NCI-H345 (cell line): ENCODE results near the gene NSMCE1.
"Not testable (repeated sequence)": the region's sequence is repeated elsewhere in the genome, so short reads cannot be mapped to it uniquely, and the experiment has no call there.

Source experiments
- DNase-seq: peaks from one replicate; lab custom pipeline; 2025; lab: John Stamatoyannopoulos, UW

Gene NSMCE1

DNA sequence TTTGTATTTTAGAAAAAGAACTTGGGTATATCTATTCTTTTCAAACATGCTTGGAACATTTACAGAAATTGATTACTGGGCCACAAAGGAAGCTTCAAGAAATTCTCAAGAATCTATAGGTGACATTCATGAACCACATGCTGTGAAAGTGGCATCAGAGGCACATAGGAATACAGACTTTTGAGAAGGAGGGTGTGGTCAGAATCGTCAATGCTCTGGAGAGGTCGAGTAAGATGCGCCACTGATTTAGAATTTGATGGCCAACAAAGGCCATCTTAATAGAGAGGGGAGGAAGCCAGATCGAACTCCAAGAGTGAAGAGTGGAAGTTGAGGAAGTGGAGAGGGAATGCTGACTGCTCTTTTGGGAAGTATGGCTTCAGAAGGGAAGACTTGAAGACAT is 3.5 kb upstream of the NSMCE1 start:
- no peak for DNase-seq

- no peak for DNase-seq
Observed at GRCh38 chr16:27270349-27270748, 1.8 kb upstream of the NSMCE1 start.

- no peak for DNase-seq
Observed at GRCh38 chr16:27269300-27270150, 953 bp upstream of the NSMCE1 start.

DNA sequence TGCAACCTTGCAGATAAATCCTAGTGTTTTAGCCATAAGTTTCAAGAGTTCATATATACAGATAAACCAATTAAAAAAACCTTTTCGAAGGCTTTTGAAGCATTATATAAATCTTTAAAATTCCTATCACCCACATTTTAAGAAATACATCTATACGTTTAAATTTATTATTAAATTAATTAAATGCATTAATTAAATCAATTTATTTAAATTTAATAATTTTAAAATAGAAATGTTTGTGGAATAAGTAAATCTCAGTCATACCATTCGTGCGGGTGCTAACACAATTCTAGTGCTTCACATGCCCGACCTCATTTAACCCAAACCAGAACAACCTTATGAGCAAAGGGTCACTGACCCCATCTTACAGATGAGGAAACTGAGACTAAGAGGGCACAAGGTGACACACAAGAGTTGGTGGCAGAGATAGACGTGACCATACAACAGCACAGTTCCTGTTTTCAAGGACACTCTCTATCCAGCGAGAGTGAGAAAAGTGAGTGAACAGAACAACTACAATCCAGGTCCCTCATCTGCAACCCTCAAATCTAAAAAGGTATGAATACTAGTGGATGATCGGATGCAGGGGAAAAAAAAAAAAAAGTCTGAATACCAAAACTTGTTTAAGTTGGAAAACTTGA is 1.4 kb downstream of the NSMCE1 start:
- DNase-seq = no peak

DNA sequence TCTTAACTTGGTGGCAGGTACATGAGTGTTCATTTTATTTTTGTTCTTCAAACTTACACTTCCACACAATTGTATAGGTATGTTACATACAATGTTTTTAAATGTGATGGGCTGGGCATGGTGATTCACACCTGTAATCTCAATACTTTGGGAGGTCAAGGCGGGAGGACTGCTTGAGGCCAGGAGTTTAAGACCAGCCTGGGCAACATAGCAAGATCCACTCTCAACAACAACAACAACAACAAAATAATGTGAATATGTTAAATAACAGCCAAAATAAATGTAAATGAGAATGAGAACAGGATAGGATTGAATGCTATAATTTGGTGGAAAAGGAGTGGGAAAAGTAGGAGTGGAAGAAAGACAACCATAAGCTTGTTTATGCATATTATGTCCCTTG is 2.6 kb downstream of the NSMCE1 start:
- DNase-seq = no peak

GRCh38 chr16:27264151-27264550 is 4.4 kb downstream of the NSMCE1 start:
- DNase-seq = no peak

- not testable (repeated sequence) for DNase-seq
Observed at GRCh38 chr16:27262904-27263423, 5.6 kb downstream of the NSMCE1 start.

DNA sequence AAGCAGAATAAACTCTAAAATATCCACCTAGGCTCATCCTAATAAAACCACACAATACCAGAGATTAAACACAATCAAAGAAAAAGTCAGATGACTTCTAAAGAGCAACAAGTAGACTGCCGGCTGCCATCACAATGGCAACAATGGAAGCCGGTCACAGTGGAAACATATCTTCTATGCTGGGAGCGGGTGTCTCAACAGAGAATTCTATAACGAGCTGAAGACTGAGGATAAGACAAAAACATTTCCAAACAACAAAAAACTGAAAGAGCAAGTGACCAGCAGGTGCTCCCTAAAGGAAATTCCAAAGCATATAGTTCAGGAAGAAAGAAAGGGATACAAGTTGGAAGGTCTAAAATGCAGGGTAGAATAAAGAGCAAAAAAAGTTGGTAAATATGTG is 8.9 kb downstream of the NSMCE1 start:
- DNase-seq = no peak

GRCh38 chr16:27258241-27258734 is 10.3 kb downstream of the NSMCE1 start:
- DNase-seq = no peak

- DNase-seq = no peak
Observed at GRCh38 chr16:27257271-27257670, 11.3 kb downstream of the NSMCE1 start.

GRCh38 chr16:27256861-27257260 is 11.7 kb downstream of the NSMCE1 start:
- no peak for DNase-seq

DNA sequence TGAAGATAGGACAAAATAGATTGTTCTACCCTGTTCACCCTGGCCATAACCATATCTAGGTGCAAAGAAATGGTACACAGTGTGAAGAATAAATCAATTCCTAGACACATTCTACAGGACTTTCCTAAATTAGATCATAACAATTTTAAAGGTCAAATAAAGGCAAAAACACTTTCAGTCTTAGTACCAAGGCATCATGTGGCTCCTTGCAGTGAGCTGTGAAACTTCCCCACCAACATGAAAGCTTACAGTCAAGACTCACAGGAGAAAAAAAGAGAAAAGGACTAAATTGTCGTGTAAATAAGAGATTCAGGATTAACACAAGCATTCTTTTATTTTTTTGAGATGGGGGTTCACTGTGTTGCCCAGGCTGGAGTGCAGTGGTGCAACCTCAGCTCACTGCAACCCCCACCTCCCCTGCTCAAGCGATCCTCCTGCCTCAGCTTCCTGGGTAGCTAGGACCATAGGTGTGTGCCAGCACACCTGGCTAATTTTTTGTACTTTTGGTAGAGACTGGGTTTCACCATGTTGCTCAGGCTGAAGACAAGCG is 14.2 kb downstream of the NSMCE1 start:
- DNase-seq = no peak

DNA sequence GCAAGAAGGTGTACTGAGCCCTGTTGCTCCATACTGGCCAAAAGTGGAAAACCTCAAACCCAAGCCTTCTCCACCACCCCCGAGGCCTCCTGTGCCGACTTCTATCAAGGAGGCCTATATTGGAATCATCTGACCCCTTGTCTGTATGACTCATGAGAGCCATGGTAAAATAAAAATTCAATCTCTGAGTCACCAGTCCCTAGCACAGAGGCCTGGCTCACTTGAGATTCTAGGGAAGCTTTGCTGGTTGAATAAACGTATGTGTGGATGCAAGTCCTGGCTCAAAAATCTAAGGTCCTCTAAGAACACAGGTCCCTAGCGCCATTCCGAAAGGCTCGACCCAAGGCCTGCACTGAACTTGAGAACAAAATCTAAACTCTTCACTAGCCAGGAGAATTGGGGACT is 15.0 kb downstream of the NSMCE1 start:
- no peak for DNase-seq

DNA sequence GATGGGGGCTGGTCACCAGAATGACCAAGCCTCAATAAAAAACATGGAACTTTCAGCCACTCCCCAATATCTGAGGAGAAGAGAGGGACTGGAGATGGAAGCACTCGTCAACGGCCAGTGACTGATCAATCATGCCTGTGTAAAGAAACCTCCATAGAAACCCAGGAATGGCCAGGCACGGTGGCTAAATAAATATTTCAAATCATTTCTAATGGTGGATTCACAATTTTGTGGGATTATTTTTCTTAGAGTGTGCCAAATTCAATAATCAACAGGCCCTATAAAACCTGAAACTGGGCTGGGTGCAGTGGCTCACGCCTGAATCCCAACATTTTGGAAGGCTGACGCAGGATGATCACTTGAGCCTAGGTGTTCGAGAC is 16.4 kb downstream of the NSMCE1 start:
- DNase-seq = no peak

DNA sequence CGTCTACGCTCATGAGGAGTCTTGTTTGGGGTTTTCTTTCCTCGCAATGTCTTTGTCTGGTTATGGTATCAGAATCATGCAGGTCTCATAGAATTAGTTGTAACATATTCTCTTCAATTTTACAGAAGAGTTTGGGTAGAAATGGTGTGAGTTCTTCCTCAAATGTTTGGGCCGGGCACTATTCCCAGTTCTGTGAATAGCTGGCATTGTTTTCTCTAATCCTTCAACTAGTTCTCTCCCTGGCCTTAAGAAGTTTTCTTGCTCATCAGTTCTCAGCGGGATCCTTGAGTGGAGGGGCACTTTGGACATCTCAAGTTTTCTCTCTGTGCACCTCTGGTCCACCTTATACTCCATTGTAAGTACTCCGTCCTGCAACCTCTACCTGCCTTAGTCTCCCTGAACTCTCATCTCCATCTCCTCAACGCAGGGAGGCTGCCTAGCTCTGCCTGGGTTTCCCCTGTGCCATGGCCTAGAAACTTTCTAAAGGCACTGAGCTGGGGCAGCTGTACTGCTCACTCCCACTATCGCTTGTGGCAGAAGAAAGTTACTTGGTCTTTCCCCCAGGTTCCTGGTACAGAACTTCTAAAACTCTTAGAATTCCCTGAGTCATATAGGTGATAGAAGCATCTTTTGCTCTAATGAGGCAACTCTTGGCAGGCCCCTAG is 16.9 kb downstream of the NSMCE1 start:
- DNase-seq = no peak

GRCh38 chr16:27248886-27249285 is 19.7 kb downstream of the NSMCE1 start:
- not testable (repeated sequence) for DNase-seq

GRCh38 chr16:27248036-27248435 is 20.5 kb downstream of the NSMCE1 start:
- no peak for DNase-seq

DNA sequence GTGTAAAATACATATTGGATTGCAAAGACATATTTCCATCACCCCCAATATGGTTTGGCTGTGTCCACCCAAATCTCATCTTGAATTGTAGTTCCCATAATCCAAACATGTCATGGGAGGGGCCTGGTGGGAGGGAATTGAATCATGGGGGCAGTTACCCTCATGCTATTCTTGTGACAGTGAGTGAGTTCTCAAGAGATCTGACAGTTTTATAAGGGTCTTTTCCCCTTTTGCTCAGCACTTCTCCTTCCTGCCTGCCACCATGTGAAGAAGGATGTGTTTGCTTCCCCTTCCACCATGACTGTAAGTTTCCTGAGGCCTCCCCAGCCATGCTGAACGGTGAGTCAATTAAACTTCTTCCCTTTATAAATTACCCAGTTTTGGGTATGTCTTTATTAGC is 21.5 kb downstream of the NSMCE1 start:
- DNase-seq = not testable (repeated sequence)

DNA sequence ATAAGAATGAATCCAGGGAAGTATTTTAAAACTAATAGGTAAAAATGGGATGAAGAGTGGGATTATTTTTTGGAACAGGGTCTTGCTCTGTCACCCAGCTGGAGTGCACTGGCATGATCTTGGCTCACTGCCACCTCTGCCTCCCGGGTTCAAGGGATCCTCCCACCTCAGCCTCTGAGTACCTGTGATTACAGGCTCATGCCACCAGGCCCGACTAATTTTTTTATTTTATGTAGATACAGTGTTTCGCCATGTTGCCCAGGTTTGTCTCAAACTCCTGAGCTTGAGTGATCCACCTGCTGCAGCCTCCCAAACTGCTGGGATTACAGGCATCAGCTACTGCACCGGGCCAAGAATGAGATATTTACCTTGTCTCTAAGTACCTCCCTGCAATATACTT is 22.1 kb downstream of the NSMCE1 start:
- no peak for DNase-seq

GRCh38 chr16:27245276-27246172 is 23.0 kb downstream of the NSMCE1 start:
- no peak for DNase-seq

DNA sequence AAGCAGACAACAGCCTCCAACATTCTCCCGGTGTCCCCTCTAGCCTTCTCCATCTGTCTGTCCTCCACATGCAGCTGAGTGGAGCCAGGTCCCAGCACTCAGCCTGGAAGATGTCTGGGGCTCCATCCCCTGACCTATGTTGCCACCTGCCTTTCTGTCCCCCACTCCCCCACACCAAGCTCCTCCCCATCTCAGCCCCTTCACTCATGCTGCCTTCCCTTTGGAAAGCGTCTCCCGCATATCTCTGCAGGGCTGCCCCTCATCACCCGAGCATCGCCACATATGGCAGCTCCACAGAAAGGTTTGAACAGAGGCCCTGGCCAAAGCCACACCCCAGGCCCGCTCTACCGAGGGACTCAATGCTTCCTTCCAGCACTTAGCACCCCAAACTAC is 24.2 kb downstream of the NSMCE1 start:
- DNase-seq = no peak
